HUDEP-2 (cell line): ENCODE results near the gene PLET1.
A peak's percentile ranks its signal among the peaks of the same experiment; 100 is the strongest.
"Not testable (repeated sequence)": the region's sequence is repeated elsewhere in the genome, so short reads cannot be mapped to it uniquely, and the experiment has no call there.

Source experiments
- DNase-seq, 76 experiments: peaks; one replicate each; lab custom pipeline; 2025; ENCODE audit not compliant: unreplicated experiment in 76 of 76; lab: John Stamatoyannopoulos, UW

Gene PLET1

DNA sequence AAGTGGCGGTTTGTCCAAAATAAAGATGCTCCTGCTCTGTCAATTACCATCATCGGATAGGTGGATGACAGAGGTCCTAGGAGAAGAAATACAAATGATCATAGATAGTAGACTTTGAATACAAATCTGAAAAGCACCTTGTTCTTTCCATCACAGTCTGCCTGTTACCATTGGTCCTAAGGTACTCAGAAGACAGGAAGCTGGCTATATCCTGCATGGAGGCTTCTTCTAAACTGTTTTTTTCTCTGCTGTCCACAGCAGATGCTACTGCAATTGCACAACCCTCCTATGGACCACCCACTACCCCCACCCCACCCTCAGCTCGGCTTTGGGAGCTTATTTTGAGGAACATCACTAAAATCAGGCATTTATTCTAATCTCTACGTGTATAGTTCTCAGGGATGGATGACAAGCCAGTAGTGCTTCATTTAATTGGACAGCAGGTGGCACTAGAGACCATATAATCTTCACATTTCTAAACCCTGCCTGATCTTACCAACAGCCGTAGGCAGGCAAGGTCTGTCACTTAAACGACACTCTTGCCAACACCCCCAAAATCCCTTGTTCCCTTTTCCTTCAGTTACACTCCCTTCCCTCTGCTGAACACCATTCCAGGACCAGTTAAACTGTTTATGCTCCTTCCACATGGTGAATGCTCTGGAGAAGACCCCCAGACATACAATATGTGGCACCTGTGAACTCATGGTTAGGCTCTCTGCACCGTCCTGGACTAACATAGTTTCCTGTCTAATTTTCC is 41.0 kb downstream of the PLET1 start:
- DNase-seq = peak in 37 of 76 experiments; percentile 1 to 62 (median 38)

DNA sequence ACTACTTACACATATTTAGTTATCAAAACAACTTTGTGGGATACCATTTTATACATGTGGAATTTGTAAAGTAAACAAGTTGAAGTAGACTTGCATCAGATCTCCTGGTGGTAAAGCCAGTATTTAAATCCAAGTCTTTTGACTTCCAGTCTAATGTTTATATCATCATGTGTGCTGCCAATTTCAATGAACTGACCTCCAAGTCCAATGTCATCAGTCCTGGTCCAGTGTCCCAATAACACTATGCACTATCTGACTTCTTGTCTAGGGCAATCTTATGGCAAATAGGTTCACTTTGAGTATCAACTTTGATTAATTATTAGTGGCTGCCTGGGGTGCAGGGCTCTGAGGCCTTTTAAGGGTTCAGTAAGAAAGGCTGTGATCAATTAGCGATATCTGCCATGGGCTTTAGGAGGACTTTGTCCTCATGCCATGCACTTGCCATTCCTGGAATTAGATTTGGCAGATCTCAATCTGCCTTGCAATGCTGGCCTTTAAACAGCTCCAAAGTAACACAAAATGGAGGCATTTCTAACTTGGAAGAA is 44.0 kb downstream of the PLET1 start:
- DNase-seq = no peak

DNA sequence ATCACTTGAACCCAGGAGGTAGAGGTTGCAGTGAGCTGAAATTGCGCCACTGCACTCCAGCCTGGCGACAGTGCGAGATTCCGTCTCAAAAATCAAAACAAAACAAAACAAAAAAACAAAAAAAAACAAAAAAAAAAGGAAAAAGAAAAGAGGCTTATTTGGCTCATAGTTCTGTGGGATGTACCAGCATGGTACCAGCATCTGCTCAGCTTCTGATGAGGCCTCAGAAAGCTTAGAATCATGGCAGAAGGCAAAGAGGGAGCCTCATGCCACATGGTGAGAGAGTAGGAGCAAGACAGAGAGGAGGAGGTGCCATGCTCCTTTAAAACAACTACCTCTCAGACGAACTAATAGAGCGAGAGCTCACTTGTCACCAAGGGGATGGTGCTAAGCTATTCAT is 45.0 kb downstream of the PLET1 start:
- DNase-seq = no peak

DNA sequence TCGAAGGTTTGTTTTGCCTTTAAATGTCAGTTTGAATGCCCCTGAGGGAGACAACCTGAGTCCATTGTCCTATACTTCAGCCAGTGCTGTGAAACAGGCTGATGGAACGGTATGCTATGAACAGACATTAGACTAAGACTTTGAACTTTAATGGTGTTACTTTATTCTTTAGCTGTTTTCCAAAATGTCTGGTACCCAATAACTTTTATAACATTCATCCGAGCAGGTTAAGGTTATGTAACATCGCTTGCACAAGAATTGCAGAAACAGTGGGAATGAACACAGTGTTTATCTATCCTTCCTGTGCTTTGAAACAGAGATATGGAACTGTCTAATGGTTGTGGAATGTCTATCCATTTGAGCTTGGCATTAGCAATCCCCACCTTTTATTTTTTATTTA is 46.9 kb downstream of the PLET1 start:
- DNase-seq = no peak

DNA sequence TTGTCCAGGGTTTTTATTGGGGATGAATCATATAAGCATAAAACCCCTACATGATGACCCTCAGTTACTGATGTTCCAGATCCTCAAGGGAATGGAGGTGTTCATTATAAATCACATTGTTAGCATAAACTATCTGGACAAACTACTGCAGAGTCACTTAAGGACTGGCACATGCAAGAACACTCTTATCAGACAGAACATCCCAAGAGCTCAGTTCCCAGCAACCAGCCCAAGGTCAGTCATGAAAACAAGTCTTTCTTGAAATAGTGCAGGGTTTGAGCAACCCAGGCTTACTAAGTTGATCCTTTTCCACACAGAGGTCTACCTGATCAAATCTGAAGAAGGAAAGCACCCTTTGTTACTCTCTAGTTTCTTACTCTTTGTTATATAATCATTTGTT is 48.0 kb downstream of the PLET1 start:
- peak in 1 of 76 experiments; percentile 5 for DNase-seq

DNA sequence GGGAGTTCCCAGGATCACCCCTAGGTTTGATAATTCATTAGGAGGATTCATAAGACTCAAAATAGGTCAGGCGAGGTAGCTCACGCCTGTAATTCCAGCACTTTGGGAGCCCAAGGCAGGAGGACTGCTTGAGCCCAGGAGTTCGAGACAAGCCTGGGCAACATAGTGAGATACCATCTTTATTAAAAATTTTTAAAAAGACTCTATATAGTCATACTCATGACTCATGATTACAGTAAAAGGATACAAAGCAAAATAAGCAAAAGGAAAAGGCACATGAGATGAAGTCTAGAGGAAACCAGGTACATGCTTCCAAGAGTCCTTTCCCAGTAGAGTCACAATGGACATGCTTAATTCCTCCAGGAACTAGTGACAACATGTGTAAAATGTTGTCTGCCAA is 48.4 kb downstream of the PLET1 start:
- no peak for DNase-seq

DNA sequence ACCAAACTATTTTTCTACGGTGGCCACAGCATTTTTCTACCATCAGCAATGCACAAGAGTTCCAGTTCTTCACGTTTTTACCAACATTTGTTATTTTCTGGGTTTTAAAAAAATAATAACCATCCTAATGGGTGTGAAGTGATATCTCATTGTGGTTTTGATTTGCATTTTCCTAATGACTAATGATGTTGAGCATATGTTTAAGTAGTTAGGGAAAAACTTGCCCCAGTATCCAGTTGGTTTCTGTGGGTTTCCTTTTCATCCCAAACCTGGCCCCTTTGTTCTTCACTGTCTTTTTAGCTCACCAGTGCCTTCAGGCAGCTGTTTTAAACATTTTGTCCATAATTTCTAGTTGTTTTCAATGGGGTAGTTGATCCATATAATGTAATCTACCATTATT is 49.1 kb downstream of the PLET1 start:
- DNase-seq = no peak

DNA sequence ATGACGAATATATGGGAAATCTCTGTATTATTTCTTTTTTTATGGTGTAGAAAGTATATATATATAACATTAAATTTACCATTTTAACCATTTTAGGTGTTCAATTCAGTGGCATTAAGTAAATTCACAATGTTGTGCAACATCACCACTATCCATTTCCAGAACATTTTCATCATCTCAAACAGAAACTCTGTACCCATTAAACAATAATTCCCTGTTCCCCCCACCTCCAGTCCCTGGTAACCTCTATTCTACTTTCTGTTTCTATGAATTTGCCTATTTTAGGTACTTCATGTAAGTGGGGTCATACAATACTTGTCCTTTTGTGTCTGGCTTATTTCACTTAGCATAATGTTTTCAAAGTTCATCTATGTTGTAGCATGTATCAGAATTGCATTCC is 49.8 kb downstream of the PLET1 start:
- no peak for DNase-seq

DNA sequence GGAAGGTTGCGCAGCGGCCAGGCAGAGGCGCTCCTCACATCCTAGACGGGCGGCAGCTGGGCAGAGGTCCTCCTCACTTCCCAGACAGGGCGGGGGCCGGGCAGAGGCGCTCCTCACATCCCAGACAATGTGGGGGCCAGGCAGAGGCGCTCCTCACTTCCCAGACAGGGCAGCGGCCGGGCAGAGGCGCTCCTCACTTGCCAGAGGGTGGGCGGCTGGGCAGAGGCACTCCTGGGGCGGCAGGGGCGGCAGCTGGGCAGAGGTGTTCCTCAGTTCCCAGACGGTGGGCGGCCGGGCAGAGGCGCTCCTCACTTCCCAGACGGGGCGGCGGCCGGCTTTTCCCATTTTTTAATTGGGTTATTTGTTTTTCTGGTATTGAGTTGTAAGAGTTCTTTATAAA is 54.6 kb downstream of the PLET1 start:
- no peak for DNase-seq

DNA sequence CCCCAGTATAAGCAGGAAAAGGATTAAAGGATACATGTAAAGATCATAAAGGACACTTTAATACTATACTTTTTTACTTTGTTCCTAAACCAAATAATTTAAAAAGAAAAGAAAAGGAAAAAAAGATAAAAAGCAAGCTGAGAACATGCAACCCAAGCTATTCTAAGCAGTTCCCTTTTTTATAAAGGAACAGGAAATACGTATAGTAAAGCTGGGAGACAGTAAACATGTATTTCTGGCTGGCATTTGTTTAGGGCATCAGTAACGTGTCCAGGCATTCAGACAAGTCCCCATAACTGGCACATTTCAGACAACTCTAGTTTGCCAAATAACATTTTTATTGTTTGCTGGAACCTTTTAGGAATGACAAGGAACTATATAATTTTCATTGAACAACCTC is 60.4 kb downstream of the PLET1 start:
- DNase-seq = no peak

DNA sequence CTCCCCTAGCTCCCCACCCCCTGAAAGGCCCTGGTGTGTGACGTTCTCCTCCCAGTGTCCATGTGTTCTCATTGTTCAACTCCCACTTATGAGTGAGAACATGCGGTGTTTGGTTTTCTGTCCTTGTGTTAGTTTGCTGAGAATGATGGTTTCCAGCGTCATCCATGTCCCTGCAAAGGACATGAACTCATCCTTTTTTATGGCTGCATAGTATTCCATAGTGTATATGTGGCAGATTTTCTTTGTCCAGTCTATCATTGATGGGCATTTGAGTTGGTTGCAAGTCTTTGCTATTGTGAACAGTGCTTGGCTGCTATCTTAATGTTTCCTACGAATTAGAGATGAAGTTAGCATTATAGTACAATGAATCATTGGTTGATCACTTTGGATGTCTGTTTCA is 61.6 kb downstream of the PLET1 start:
- not testable (repeated sequence) for DNase-seq
